Bronchial epithelial cell (primary cell): ENCODE results near the gene ITM2B. TPM values are rescaled to one million over a fixed set of nuclear protein-coding genes. Genes with fewer than 3 reads are reported as not detected.

ENCODE experiments used
- DNase-seq: peaks from one replicate; pipeline ENCODE4 v3.0.0-alpha.2; 2010; ENCODE audit warnings: low read depth
- FAIRE-seq: peaks from 2 replicates; lab custom pipeline; 2011; peaks lifted over from hg19 to GRCh38; lab: Jason Lieb, UNC
- H3K27me3 ChIP-seq: 2 replicates; pipeline ENCODE4 v1.5.1; 2011; ENCODE audit warnings: low read length; ENCODE audit not compliant: control insufficient read depth, insufficient read depth
- H3K36me3 ChIP-seq: 2 replicates; pipeline ENCODE4 v1.5.1; 2011; ENCODE audit warnings: low read length; ENCODE audit not compliant: control insufficient read depth, insufficient read depth
- H3K4me3 ChIP-seq: 2 replicates; pipeline ENCODE4 v1.5.1; 2011; ENCODE audit warnings: mild to moderate bottlenecking, low read depth, low read length, control low read depth
- total RNA-seq: library from RNA; depleted of rRNA; stranded (reverse); fragments of >200 nt; gene quantifications from 2 replicates; pipeline ENCODE4 v1.2.1, GENCODE V29; 2014
- TF ChIP-seq, protein P1 (sequence below): IDR thresholded peaks from 2 replicates; pipeline ENCODE4 v1.5.1; 2011; ENCODE audit warnings: mild to moderate bottlenecking, moderate library complexity, low read length, control low read depth, inconsistent platforms; ENCODE audit not compliant: insufficient read depth, severe bottlenecking

ITM2B gene
- total RNA-seq, 1 donor from 2014 or later: 57.4 TPM

- Histone ChIP-seq H3K4me3 (no peak overlapping the region), H3K27me3 (no peaks in the 10 kb centered on the region), H3K36me3 (peaks cover 5% of the 10 kb centered on the region)
- peak; percentile 52 for FAIRE-seq
- TF ChIP-seq, protein P1, sequence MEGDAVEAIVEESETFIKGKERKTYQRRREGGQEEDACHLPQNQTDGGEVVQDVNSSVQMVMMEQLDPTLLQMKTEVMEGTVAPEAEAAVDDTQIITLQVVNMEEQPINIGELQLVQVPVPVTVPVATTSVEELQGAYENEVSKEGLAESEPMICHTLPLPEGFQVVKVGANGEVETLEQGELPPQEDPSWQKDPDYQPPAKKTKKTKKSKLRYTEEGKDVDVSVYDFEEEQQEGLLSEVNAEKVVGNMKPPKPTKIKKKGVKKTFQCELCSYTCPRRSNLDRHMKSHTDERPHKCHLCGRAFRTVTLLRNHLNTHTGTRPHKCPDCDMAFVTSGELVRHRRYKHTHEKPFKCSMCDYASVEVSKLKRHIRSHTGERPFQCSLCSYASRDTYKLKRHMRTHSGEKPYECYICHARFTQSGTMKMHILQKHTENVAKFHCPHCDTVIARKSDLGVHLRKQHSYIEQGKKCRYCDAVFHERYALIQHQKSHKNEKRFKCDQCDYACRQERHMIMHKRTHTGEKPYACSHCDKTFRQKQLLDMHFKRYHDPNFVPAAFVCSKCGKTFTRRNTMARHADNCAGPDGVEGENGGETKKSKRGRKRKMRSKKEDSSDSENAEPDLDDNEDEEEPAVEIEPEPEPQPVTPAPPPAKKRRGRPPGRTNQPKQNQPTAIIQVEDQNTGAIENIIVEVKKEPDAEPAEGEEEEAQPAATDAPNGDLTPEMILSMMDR: no peak
- no peak for DNase-seq
Observed at GRCh38 chr13:48317511-48318376, 84.7 kb downstream of the ITM2B start.

GRCh38 chr13:48318377-48318811 lies 85.4 kb downstream of the ITM2B start:
- Histone ChIP-seq H3K4me3 (no peak overlapping the region), H3K36me3 (peaks cover 5% of the 10 kb centered on the region), H3K27me3 (no peaks in the 10 kb centered on the region)
- no peak for DNase-seq
- TF ChIP-seq, protein P1: no peak
- FAIRE-seq: no peak

DNA sequence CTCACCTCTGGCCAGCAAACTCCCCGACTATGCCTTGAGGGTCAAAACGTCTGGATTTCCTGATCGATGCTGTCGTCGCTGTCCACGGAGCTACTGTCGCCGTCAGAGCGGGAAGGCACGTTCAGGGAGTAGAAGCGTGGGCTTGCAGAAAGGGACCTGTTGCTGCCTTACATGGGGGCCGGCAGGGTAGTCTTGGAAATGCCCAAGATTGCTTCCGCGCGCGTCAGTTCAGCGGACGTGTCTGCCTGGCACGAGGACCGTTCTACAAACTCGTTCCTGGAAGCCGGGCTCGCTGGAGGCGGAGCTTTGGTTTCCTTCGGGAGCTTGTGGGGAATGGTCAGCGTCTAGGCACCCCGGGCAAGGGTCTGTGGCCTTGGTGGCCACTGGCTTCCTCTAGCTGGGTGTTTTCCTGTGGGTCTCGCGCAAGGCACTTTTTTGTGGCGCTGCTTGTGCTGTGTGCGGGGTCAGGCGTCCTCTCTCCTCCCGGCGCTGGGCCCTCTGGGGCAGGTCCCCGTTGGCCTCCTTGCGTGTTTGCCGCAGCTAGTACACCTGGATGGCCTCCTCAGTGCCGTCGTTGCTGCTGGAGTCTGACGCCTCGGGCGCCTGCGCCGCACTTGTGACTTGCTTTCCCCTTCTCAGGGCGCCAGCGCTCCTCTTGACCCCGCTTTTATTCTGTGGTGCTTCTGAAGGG lies 86.0 kb downstream of the ITM2B start:
- Histone ChIP-seq H3K4me3 (no peak overlapping the region), H3K36me3 (peaks cover 5% of the 10 kb centered on the region), H3K27me3 (no peaks in the 10 kb centered on the region)
- DNase-seq (no peak), FAIRE-seq (no peak)
- TF ChIP-seq, protein P1: no peak

Other genes with a start within 250 kb of the ITM2B start
- gene SUCLA2, start 231.9 kb upstream of the ITM2B start, total RNA-seq: 57.4 and 68.9 TPM in 2 replicates
- 24.5 and 25.3 TPM in 2 replicates for gene NUDT15, start 195.5 kb upstream of the ITM2B start, total RNA-seq
- 24.5 and 26.5 TPM in 2 replicates for gene MED4, start 138.1 kb upstream of the ITM2B start, total RNA-seq
- gene RB1, start 70.5 kb downstream of the ITM2B start, total RNA-seq: 12.4 and 20.1 TPM in 2 replicates
- gene LPAR6, start 179.9 kb downstream of the ITM2B start, total RNA-seq: 5.8 and 24.5 TPM in 2 replicates